Muscle of leg (tissue), 11 donors: ENCODE data around the gene ROBO2. TPM values are rescaled to one million over a fixed set of nuclear protein-coding genes. Genes with fewer than 3 reads are reported as not detected.

ENCODE experiments used
- DNase-seq: peaks from one replicate; pipeline ENCODE4 v3.0.0; 2013
- H3K27ac ChIP-seq: one replicate; pipeline ENCODE4 v1.5.1; 2013; ENCODE audit warnings: mild to moderate bottlenecking, low read length, control low read depth
- H3K27me3 ChIP-seq: one replicate; pipeline ENCODE4 v1.6.1; 2013; ENCODE audit warnings: low read length; ENCODE audit not compliant: control insufficient read depth, insufficient read depth
- H3K36me3 ChIP-seq: one replicate; pipeline ENCODE4 v1.6.1; 2013; ENCODE audit warnings: low read length; ENCODE audit not compliant: control insufficient read depth, insufficient read depth
- H3K4me1 ChIP-seq: one replicate; pipeline ENCODE4 v1.6.1; 2013; ENCODE audit warnings: low read length; ENCODE audit not compliant: control insufficient read depth, insufficient read depth
- H3K4me3 ChIP-seq: one replicate; pipeline ENCODE4 v1.5.1; 2013; ENCODE audit warnings: low read length, control low read depth
- H3K9me3 ChIP-seq: replicated peaks from 2 replicates; pipeline ENCODE4 v1.6.1; 2013; ENCODE audit warnings: low read depth, low read length; ENCODE audit not compliant: control insufficient read depth
- WGBS: methylation state at CpG from one replicate; pipeline ENCODE4 v1.1.5; 2013; ENCODE audit warnings: missing lambda C conversion rate; ENCODE audit not compliant: insufficient coverage; 5-methylcytosine and 5-hydroxymethylcytosine counted together
- polyA plus RNA-seq, 8 donors: library from polyadenylated mRNA; unstranded; fragments of 120-200 nt; gene quantifications; one replicate each; pipeline versions ENCODE4 v1.2.1 to v1.2.3, GENCODE V29; 2013; ENCODE audit warnings: inconsistent platforms in 1 of 8, low replicate concordance in 1 of 8; ENCODE audit not compliant: insufficient read length in 8 of 8, insufficient read depth in 1 of 8
- total RNA-seq: library from RNA; stranded (reverse); fragments of 120-200 nt; gene quantifications from one replicate; pipeline ENCODE4 v1.2.4, GENCODE V29; 2013

ROBO2 gene
- total and polyA plus RNA-seq, 9 donors, result 2.8 to 14.6 (median 4.8) TPM

GRCh38 chr3:77456431-77456830 is 416.5 kb downstream of the ROBO2 start:
- Histone ChIP-seq H3K36me3 (no peaks in the 10 kb centered on the region), H3K4me3 (no peak overlapping the region), H3K9me3 (no peaks in the 10 kb centered on the region), H3K4me1 (no peaks in the 10 kb centered on the region), H3K27ac (no peak overlapping the region), H3K27me3 (no peaks in the 10 kb centered on the region)
- WGBS, result no CpG with 5 or more reads among the region's 1 CpG
- no peak for DNase-seq

- Histone ChIP-seq H3K36me3 (no peaks in the 10 kb centered on the region), H3K27me3 (no peaks in the 10 kb centered on the region), H3K9me3 (no peaks in the 10 kb centered on the region), H3K4me3 (no peak overlapping the region), H3K4me1 (no peaks in the 10 kb centered on the region), H3K27ac (no peak overlapping the region)
- DNase-seq, result no peak
- WGBS, result no CpG with 5 or more reads among the region's 1 CpG
These were observed 417.0 kb downstream of the ROBO2 start for GRCh38 chr3:77456906-77457305.

- no peak overlapping the region for H3K27ac ChIP-seq
- no peaks in the 10 kb centered on the region for H3K9me3 ChIP-seq
- no peak overlapping the region for H3K4me3 ChIP-seq
- no peak for DNase-seq
- H3K36me3 ChIP-seq, result no peaks in the 10 kb centered on the region
- 95% methylated on average over 5 of the region's 7 CpGs for WGBS
- no peaks in the 10 kb centered on the region for H3K27me3 ChIP-seq
- no peaks in the 10 kb centered on the region for H3K4me1 ChIP-seq
These were observed 420.0 kb downstream of the ROBO2 start for GRCh38 chr3:77459926-77460325.

GRCh38 chr3:77460326-77460725 is 420.4 kb downstream of the ROBO2 start:
- no peaks in the 10 kb centered on the region for H3K36me3 ChIP-seq
- WGBS, result 27% methylated on average over 2 of the region's 3 CpGs
- no peaks in the 10 kb centered on the region for H3K4me1 ChIP-seq
- no peak overlapping the region for H3K27ac ChIP-seq
- H3K27me3 ChIP-seq, result no peaks in the 10 kb centered on the region
- peak; percentile 25 for DNase-seq
- no peak overlapping the region for H3K4me3 ChIP-seq
- no peaks in the 10 kb centered on the region for H3K9me3 ChIP-seq

- Histone ChIP-seq H3K4me1 (peaks cover 3% of the 10 kb centered on the region), H3K27ac (no peak overlapping the region), H3K36me3 (no peaks in the 10 kb centered on the region), H3K27me3 (no peaks in the 10 kb centered on the region), H3K4me3 (no peak overlapping the region), H3K9me3 (no peaks in the 10 kb centered on the region)
- WGBS, result no CpG with 5 or more reads among the region's 1 CpG
- DNase-seq, result no peak
These were observed 423.1 kb downstream of the ROBO2 start for GRCh38 chr3:77462951-77463350.

GRCh38 chr3:77464111-77464688 is 424.3 kb downstream of the ROBO2 start:
- no peak for DNase-seq
- H3K4me3 ChIP-seq, result no peak overlapping the region
- no peaks in the 10 kb centered on the region for H3K36me3 ChIP-seq
- no peaks in the 10 kb centered on the region for H3K9me3 ChIP-seq
- no peak overlapping the region for H3K27ac ChIP-seq
- no peaks in the 10 kb centered on the region for H3K27me3 ChIP-seq
- peaks cover 10% of the 10 kb centered on the region for H3K4me1 ChIP-seq
- 45% methylated on average over 2 of the region's 3 CpGs for WGBS

GRCh38 chr3:77466562-77467115 is 426.7 kb downstream of the ROBO2 start:
- H3K9me3 ChIP-seq, result no peaks in the 10 kb centered on the region
- WGBS, result no CpG with 5 or more reads among the region's 5 CpGs
- H3K27me3 ChIP-seq, result no peaks in the 10 kb centered on the region
- no peak overlapping the region for H3K4me3 ChIP-seq
- no peak for DNase-seq
- H3K36me3 ChIP-seq, result no peaks in the 10 kb centered on the region
- H3K27ac ChIP-seq, result no peak overlapping the region
- H3K4me1 ChIP-seq, result peaks cover 11% of the 10 kb centered on the region

GRCh38 chr3:77467702-77468625 is 428.1 kb downstream of the ROBO2 start:
- H3K9me3 ChIP-seq, result no peaks in the 10 kb centered on the region
- H3K27ac ChIP-seq, result peak overlapping the region; percentile 78
- peaks cover 11% of the 10 kb centered on the region for H3K4me1 ChIP-seq
- H3K27me3 ChIP-seq, result no peaks in the 10 kb centered on the region
- peak; percentile 98 for DNase-seq
- WGBS, result 22% methylated on average over 2 of the region's 8 CpGs
- H3K4me3 ChIP-seq, result no peak overlapping the region
- no peaks in the 10 kb centered on the region for H3K36me3 ChIP-seq

- Histone ChIP-seq H3K4me3 (no peak overlapping the region), H3K27me3 (no peaks in the 10 kb centered on the region), H3K27ac (peak overlapping the region; percentile 78), H3K9me3 (no peaks in the 10 kb centered on the region), H3K36me3 (no peaks in the 10 kb centered on the region), H3K4me1 (peaks cover 11% of the 10 kb centered on the region)
- no peak for DNase-seq
- WGBS, result no CpG with 5 or more reads among the region's 3 CpGs
These were observed 428.7 kb downstream of the ROBO2 start for GRCh38 chr3:77468626-77469020.

GRCh38 chr3:77475507-77475906 is 435.6 kb downstream of the ROBO2 start:
- peaks cover 3% of the 10 kb centered on the region for H3K9me3 ChIP-seq
- WGBS, result no CpG with 5 or more reads among the region's 2 CpGs

More at GRCh38 chr3:77475507-77475906, 435.6 kb downstream of the ROBO2 start:
- Histone ChIP-seq H3K27ac (no peak overlapping the region), H3K4me3 (no peak overlapping the region), H3K36me3 (no peaks in the 10 kb centered on the region), H3K4me1 (no peaks in the 10 kb centered on the region), H3K27me3 (no peaks in the 10 kb centered on the region)
- no peak for DNase-seq
